Activated CD8-positive, alpha-beta memory T cell treated with anti-CD3 and anti-CD28 coated beads, Interleukin-2, amount 50 U/mL, for 4 hours (primary cell): ENCODE results near the gene MYH14.
"Not testable (repeated sequence)": the region's sequence is repeated elsewhere in the genome, so short reads cannot be mapped to it uniquely, and the experiment has no call there.

ENCODE experiments used
- DNase-seq: peaks from one replicate; pipeline ENCODE4 v3.0.0-alpha.2; 2020

Gene MYH14

DNA sequence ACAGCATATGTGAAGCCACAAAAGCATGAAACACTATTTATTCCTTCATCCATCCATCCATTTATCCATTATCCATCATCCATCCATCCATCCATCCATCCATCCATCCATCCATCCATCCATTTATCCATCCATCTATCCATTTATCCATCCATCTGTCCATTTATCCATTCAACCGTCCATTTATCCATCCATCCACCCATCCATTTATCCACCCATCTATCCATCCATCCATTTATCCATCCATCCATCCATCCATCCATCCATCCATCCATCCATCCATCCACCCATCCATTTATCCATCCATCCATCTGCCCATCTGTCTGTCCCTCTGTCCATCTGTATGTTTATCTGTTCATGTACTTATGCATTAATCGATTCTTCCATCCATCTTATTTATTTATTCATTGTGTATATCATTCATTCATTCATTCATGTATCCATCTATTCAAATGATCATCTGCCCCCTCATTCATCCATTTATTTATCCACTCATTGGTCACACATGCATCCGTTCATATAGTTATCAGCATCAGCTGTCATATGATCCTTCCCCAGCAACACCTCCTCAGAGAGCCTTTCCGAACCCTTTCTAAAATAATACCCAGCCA lies 7.0 kb upstream of the MYH14 start:
- no peak for DNase-seq

- DNase-seq = no peak
Measured at GRCh38 chr19:50197348-50197747, 6.1 kb upstream of the MYH14 start.

GRCh38 chr19:50198431-50199258 lies 4.8 kb upstream of the MYH14 start:
- no peak for DNase-seq

- DNase-seq = no peak
Measured at GRCh38 chr19:50199259-50199555, 4.2 kb upstream of the MYH14 start.

DNA sequence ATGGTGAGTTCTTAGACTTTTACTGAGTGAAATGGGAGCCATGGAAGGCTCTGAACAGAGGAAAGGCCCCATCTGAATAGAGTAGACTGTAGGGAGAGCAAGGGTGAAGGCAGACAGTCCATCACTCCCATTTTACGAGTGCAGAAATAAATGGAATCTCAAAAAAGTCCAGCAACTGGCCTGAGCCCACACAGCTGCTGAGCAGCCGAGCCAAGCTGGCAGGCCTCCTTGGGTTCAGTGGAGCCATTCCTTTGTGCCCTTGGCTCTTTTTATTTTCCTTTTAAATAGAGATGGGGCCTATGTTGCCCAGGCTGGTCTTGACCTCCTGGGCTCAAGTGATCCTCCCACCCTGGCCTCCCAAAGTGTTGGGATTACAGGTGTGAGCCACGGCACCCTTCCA lies 1.0 kb upstream of the MYH14 start:
- no peak for DNase-seq

DNA sequence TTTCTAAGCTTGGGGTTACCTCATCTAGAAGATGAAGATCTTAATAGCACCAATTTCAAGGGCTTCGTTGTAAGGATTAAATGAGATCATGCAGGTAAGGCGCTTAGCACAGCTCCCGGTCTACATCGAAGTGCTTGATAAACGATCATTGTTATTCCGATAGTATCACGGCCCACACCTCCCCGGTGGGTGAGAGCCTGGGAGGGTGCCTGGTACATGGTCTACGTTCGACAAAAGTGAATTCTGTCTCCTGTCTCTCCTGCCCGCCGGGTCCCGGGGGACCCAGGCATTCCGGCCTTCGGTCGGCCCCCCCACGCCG lies 501 bp upstream of the MYH14 start:
- DNase-seq = no peak

GRCh38 chr19:50204081-50204428 lies 633 bp downstream of the MYH14 start:
- DNase-seq = no peak

GRCh38 chr19:50204811-50205675 lies 1.6 kb downstream of the MYH14 start:
- DNase-seq = no peak

- DNase-seq = no peak
Measured at GRCh38 chr19:50205681-50206138, 2.3 kb downstream of the MYH14 start.

- DNase-seq = no peak
Measured at GRCh38 chr19:50206191-50206590, 2.8 kb downstream of the MYH14 start.

- no peak for DNase-seq
Measured at GRCh38 chr19:50207730-50208129, 4.3 kb downstream of the MYH14 start.

DNA sequence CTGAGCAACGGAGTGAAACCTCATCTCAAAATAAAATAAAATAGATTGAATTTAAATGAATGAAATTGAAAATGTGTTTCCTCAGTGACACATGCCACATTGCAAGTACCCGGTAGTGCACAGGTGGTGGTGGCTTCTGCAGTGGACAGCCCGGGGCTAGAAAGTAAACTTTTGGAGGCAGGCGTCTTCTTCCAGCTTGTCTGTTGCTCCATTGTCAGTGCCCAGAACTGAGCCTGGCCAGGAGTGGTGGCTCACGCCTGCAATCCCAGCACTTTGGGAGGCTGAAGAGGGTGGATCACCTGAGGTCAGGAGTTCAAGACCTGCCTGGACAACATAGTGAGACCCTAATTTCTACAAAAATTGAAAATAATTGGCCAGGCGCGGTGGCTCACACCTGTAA lies 5.7 kb downstream of the MYH14 start:
- DNase-seq = no peak

DNA sequence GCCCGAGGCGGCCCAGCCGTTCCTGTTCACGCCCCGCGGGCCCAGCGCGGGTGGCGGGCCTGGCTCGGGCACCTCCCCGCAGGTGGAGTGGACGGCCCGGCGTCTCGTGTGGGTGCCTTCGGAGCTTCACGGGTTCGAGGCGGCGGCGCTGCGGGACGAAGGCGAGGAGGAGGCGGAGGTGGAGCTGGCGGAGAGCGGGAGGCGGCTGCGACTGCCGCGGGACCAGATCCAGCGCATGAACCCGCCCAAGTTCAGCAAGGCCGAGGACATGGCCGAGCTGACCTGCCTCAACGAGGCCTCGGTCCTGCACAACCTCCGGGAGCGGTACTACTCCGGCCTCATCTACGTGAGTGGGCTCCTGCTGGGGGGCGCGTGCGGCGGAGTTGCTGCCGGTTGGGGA lies 7.0 kb downstream of the MYH14 start:
- DNase-seq = no peak

GRCh38 chr19:50213925-50214324 lies 10.5 kb downstream of the MYH14 start:
- DNase-seq = no peak

DNA sequence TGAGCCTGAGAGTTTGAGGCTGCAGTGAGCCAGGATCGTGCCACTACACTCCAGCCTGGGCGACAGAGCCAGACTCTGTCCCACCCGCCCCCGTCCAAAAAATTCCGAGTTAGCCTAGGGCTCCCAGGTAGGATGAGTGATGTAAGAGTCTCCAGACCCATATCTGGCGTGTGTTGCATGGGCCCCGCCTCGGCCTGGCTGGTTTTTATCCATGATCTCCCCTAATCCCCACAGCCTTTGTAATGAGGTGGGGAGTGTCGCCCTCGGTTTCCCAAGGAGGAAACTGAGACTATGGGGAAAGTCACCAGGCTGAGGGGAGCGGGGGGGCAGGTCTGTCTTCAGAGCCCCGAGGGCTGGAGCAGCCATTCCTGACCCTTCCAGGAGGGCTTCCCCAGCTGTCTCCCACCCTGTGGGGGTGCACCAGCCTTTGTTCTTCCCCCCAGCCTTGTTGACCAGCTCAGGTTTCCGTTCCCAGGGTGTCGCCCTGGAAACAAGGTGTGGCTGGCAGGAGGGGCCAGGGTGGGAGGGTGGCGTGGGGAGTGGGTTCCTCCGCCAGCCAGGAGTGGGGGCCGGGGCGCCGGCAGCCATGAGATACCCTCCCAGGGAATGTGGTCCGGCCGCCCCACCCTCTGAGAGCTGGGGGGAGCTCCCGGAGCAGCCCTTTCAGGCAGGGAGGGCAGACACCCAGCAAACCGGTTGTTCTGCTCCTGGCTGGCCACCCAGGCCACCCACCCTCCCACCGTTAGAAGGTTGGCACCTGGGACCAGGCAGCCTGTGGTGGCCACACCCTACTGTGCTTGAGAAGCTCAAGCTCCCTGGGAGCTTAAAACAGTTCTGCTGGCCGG lies 11.5 kb downstream of the MYH14 start:
- no peak for DNase-seq

DNA sequence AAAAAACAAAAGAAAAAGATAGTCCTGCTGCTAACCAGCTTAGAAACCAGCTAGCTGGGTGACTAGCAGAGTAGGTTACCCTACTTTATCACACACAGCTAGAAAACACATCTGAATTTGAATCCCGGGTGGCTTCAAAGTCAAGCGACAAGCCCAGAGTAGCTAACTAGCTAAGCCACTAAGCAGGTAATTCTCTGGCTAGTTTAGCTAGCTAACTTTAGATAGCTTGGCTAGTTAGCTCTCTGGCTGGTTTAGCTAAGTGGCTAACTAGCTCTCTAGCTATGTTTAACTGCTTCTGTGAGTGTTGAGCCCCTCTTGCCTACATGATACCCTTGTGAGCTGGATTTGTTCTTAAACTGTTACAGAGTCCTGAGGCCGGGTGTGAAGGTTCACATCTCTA lies 12.4 kb downstream of the MYH14 start:
- no peak for DNase-seq

DNA sequence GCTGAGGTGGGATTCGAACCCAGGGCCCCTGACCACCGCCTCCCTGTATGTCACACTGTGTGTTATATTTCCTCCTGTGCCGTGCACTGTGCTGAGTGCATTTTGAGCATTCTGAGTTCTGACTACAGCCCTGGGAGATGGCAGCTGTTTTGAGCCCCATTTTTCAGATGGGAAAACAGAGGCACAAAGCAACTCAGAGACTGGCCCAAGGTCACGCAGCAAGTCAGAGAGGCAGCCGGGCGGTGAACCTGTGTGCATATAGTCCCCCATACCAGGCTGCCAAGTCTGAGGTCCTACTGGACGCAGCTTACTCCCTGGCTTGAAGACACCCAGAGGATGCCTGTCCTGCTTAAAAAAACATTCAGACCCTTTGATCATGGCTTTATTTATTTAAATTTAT lies 17.7 kb downstream of the MYH14 start:
- DNase-seq = no peak

DNA sequence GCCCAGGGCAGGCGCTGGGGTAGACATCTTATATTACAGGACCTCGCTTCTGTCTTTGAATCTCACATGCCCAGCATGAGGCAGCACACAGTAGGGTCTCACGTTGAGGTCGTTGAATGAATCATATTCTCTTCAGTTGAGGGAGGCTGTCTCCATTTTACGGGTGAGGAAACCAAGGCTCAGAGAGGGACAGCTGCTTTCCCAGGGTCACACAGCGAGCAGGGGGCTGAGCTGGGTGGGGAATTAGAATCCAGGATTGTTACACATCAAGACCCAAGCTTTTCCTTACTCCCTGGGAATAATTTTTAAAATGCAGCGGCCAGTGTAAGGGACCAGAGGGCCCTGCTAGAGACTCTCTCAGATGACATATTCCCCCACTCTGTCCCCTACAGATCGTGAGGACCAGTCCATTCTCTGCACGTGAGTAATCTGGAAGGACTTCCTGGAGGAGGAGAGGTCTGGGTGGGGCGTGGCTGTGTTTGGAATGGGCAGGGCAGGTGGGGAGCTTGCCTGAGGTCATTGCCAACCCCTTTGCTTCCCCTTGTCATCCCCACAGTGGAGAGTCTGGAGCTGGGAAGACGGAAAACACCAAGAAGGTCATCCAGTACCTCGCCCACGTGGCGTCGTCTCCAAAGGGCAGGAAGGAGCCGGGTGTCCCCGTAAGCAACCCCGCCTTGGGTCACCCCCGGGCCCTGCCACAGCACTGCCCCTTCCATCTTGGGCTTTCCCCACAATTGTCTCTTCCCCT lies 19.4 kb downstream of the MYH14 start:
- no peak for DNase-seq

DNA sequence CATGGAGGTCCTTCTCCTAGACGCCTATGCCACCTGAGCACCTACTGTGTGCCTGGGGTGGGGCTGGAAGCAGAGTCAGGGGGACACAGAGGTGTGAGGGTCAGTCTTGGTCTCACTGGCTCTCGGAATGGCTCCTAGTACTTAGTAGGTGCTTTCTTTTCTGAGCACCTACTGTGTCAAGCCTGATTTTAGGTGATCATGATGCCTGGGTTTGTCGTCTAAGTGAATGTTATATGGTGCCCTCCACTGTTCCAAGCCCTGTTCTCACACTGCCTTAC lies 20.0 kb downstream of the MYH14 start:
- no peak for DNase-seq

GRCh38 chr19:50224986-50225747 lies 21.7 kb downstream of the MYH14 start:
- DNase-seq = no peak

DNA sequence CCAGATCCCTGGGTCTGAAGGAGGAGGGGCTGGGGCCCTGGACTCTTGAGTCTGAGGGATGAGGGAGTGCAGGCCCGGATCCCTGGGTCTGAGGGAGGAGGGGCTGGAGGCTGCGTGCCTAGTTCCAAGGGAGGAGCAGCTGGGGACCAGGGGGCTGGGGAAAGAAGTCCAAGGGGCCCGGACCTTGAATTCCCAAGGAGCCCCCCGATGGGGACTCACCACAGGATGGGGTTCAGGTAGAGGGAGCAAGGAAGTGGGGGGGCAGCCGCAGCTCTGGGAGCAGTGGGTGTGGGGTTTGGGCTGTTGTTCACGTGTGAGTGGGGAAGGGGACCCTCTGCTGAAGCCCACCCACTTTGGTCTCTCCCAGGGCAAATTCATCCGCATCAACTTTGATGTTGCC lies 23.1 kb downstream of the MYH14 start:
- DNase-seq = no peak

GRCh38 chr19:50228153-50228552 lies 24.7 kb downstream of the MYH14 start:
- not testable (repeated sequence) for DNase-seq
